HEK293 (cell line): Measurements from ENCODE around the gene ANO6.
A peak's percentile ranks its signal among the peaks of the same experiment; 100 is the strongest.

Source experiments
- CTCF ChIA-PET: fragments of 350-600 bp; formaldehyde crosslinking; extraction: SDS; loops from one replicate; lab custom pipeline; 2021; ENCODE audit warnings: antibody characterized with exemption; lab: Yijun Ruan, JAX
- POLR2A ChIA-PET: fragments of 300-600 bp; formaldehyde crosslinking; extraction: SDS; loops from one replicate; lab custom pipeline; 2020; ENCODE audit warnings: antibody characterized with exemption, inconsistent platforms; lab: Yijun Ruan, JAX
- H3K27ac ChIP-seq: fragments of 200-500 bp; sonication (Bioruptor generic); 2 replicates; pipeline ENCODE4 v1.5.1; 2014; ENCODE audit warnings: low read depth, low read length, control low read depth, inconsistent platforms; ENCODE audit errors: extremely low read depth
- H3K36me3 ChIP-seq, 2 experiments: fragments of 200-500 bp in 1 of 2; sonication (Bioruptor generic) in 1 of 2; 1 replicate in 1 of 2; 2 replicates in 1 of 2; pipeline ENCODE4 v1.5.1; 2014 to 2017; ENCODE audit warnings: inconsistent platforms in 2 of 2, low read length in 2 of 2; ENCODE audit not compliant: control insufficient read depth in 2 of 2, insufficient read depth in 1 of 2
- H3K4me1 ChIP-seq: fragments of 200-500 bp; sonication (Bioruptor generic); 2 replicates; pipeline ENCODE4 v1.5.1; 2014; ENCODE audit warnings: mild to moderate bottlenecking, low read length, inconsistent platforms; ENCODE audit not compliant: control insufficient read depth, insufficient read depth
- H3K4me3 ChIP-seq: 2 replicates; pipeline ENCODE4 v1.5.1; 2011; ENCODE audit warnings: low read depth, mild to moderate bottlenecking, control low read depth, low read length, moderate library complexity
- H3K9me3 ChIP-seq: fragments of 200-500 bp; sonication (Bioruptor generic); 2 replicates; pipeline ENCODE4 v1.5.1; 2014; ENCODE audit warnings: low read depth, low read length, inconsistent platforms; ENCODE audit not compliant: control insufficient read depth, insufficient read depth
- GFI1B ChIP-seq: fragments of 450-650 bp; formaldehyde crosslinking; IDR thresholded peaks from 2 replicates; pipeline ENCODE4 v1.5.1; 2016; ENCODE audit warnings: missing biosample characterization, missing genetic modification characterization
- HOXA7 ChIP-seq: sonication (generic); formaldehyde crosslinking; IDR thresholded peaks from 2 replicates; pipeline ENCODE4 v1.8.1; 2022; ENCODE audit warnings: missing genetic modification reagents, borderline replicate concordance
- KLF1 ChIP-seq: fragments of 450-650 bp; formaldehyde crosslinking; IDR thresholded peaks from 2 replicates; pipeline ENCODE4 v1.5.1; 2016; ENCODE audit warnings: missing biosample characterization, missing genetic modification characterization
- KLF10 ChIP-seq: fragments of 450-650 bp; IDR thresholded peaks from 2 replicates; pipeline ENCODE4 v1.5.1; 2018; ENCODE audit warnings: missing biosample characterization, mild to moderate bottlenecking, missing genetic modification characterization
- KLF17 ChIP-seq: fragments of 450-650 bp; formaldehyde crosslinking; IDR thresholded peaks from 2 replicates; pipeline ENCODE4 v1.5.1; 2016; ENCODE audit warnings: missing biosample characterization, missing genetic modification characterization
- OVOL3 ChIP-seq: fragments of 450-650 bp; formaldehyde crosslinking; IDR thresholded peaks from 2 replicates; pipeline ENCODE4 v1.5.1; 2016; ENCODE audit warnings: missing biosample characterization, missing genetic modification characterization
- SETDB1 ChIP-seq: IDR thresholded peaks from one replicate; pipeline ENCODE4 v1.6.1; 2017; ENCODE audit warnings: mild to moderate bottlenecking, low read length, moderate library complexity, mixed read lengths; ENCODE audit not compliant: insufficient read length
- WT1 ChIP-seq: fragments of 450-650 bp; formaldehyde crosslinking; IDR thresholded peaks from 2 replicates; pipeline ENCODE4 v1.5.1; 2016; ENCODE audit warnings: missing biosample characterization, missing genetic modification characterization
- ZBTB10 ChIP-seq: fragments of 450-650 bp; formaldehyde crosslinking; IDR thresholded peaks from 2 replicates; pipeline ENCODE4 v1.5.1; 2016; ENCODE audit warnings: missing biosample characterization, missing genetic modification characterization
- ZBTB48 ChIP-seq: fragments of 450-650 bp; formaldehyde crosslinking; IDR thresholded peaks from 2 replicates; pipeline ENCODE4 v1.5.1; 2016; ENCODE audit warnings: missing biosample characterization, missing genetic modification characterization
- ZFP3 ChIP-seq: fragments of 450-650 bp; formaldehyde crosslinking; IDR thresholded peaks from 2 replicates; pipeline ENCODE4 v1.5.1; 2016; ENCODE audit warnings: low read depth, missing biosample characterization, missing genetic modification characterization
- ZNF112 ChIP-seq: fragments of 450-650 bp; formaldehyde crosslinking; IDR thresholded peaks from 2 replicates; pipeline ENCODE4 v1.5.0; 2017; ENCODE audit warnings: missing biosample characterization, missing genetic modification characterization
- ZNF133 ChIP-seq: fragments of 450-650 bp; formaldehyde crosslinking; IDR thresholded peaks from 2 replicates; pipeline ENCODE4 v1.5.1; 2016; ENCODE audit warnings: missing biosample characterization, missing genetic modification characterization
- ZNF221 ChIP-seq: fragments of 450-650 bp; formaldehyde crosslinking; IDR thresholded peaks from 2 replicates; pipeline ENCODE4 v1.5.1; 2017; ENCODE audit warnings: missing biosample characterization, missing genetic modification characterization, borderline replicate concordance
- ZNF223 ChIP-seq: fragments of 450-650 bp; formaldehyde crosslinking; IDR thresholded peaks from 2 replicates; pipeline ENCODE4 v1.5.1; 2016; ENCODE audit warnings: missing biosample characterization, missing genetic modification characterization
- ZNF266 ChIP-seq: fragments of 450-650 bp; formaldehyde crosslinking; IDR thresholded peaks from 2 replicates; pipeline ENCODE4 v1.5.1; 2016; ENCODE audit warnings: missing biosample characterization, missing genetic modification characterization, low read depth
- ZNF362 ChIP-seq: fragments of 450-650 bp; formaldehyde crosslinking; IDR thresholded peaks from 2 replicates; pipeline ENCODE4 v1.5.1; 2016; ENCODE audit warnings: missing biosample characterization, missing genetic modification characterization
- ZNF398 ChIP-seq: fragments of 450-650 bp; formaldehyde crosslinking; IDR thresholded peaks from 2 replicates; pipeline ENCODE4 v1.5.1; 2017; ENCODE audit warnings: missing biosample characterization, missing genetic modification characterization
- ZNF473 ChIP-seq: fragments of 450-650 bp; formaldehyde crosslinking; IDR thresholded peaks from 2 replicates; pipeline ENCODE4 v1.5.1; 2017; ENCODE audit warnings: missing biosample characterization, missing genetic modification characterization
- ZNF521 ChIP-seq: fragments of 450-650 bp; formaldehyde crosslinking; IDR thresholded peaks from 2 replicates; pipeline ENCODE4 v1.5.1; 2017; ENCODE audit warnings: missing biosample characterization, mild to moderate bottlenecking, missing genetic modification characterization
- ZNF548 ChIP-seq: fragments of 450-650 bp; formaldehyde crosslinking; IDR thresholded peaks from 2 replicates; pipeline ENCODE4 v1.5.1; 2016; ENCODE audit warnings: missing biosample characterization, missing genetic modification characterization
- ZNF555 ChIP-seq: fragments of 450-650 bp; formaldehyde crosslinking; conservative IDR thresholded peaks from 2 replicates; pipeline ENCODE4 v1.5.1; 2017; ENCODE audit warnings: missing biosample characterization, mild to moderate bottlenecking, missing genetic modification characterization, inconsistent platforms
- ZNF585B ChIP-seq: fragments of 450-650 bp; formaldehyde crosslinking; IDR thresholded peaks from 2 replicates; pipeline ENCODE4 v1.5.1; 2016; ENCODE audit warnings: missing biosample characterization, missing genetic modification characterization
- ZNF747 ChIP-seq: fragments of 450-650 bp; formaldehyde crosslinking; IDR thresholded peaks from 2 replicates; pipeline ENCODE4 v1.5.1; 2016; ENCODE audit warnings: missing biosample characterization, missing genetic modification characterization
- ZNF776 ChIP-seq: fragments of 450-650 bp; formaldehyde crosslinking; IDR thresholded peaks from 2 replicates; pipeline ENCODE4 v1.5.0; 2017; ENCODE audit warnings: missing biosample characterization, missing genetic modification characterization, borderline replicate concordance
- ZNF791 ChIP-seq: fragments of 450-650 bp; formaldehyde crosslinking; IDR thresholded peaks from 2 replicates; pipeline ENCODE4 v1.5.1; 2016; ENCODE audit warnings: missing biosample characterization, missing genetic modification characterization
- ZNF843 ChIP-seq: fragments of 450-650 bp; formaldehyde crosslinking; IDR thresholded peaks from 2 replicates; pipeline ENCODE4 v1.5.1; 2016; ENCODE audit warnings: missing biosample characterization, missing genetic modification characterization
- ZSCAN23 ChIP-seq: fragments of 450-650 bp; formaldehyde crosslinking; IDR thresholded peaks from 2 replicates; pipeline ENCODE4 v1.5.1; 2016; ENCODE audit warnings: missing biosample characterization, missing genetic modification characterization

The ANO6 gene

GRCh38 chr12:45478931-45479330, 263.0 kb downstream of the ANO6 start:
- Histone ChIP-seq H3K4me3 (no peak overlapping the region), H3K9me3 (no peaks in the 10 kb centered on the region), H3K27ac (no peak overlapping the region), H3K4me1 (no peaks in the 10 kb centered on the region)
- ChIA-PET CTCF (interaction anchor here (0.7 kb wide), 1 partner anchor 14 kb away, joined by 4 read pairs; no protein-coding TSS in a partner anchor), POLR2A (no interaction called here)
- no peak for TF ChIP-seq ZNF473
- no peak for TF ChIP-seq ZBTB48 (tag by site-specific recombination)
- TF ChIP-seq KLF17 (tag by site-specific recombination) = no peak
- no peak for TF ChIP-seq ZNF266 (tag by site-specific recombination)
- TF ChIP-seq ZNF776 (tag by site-specific recombination) = no peak
- TF ChIP-seq ZNF548 (tag by site-specific recombination) = no peak
- no peak for TF ChIP-seq WT1
- TF ChIP-seq SETDB1 = peak; percentile 62
- peak; percentile 93 for TF ChIP-seq ZNF791 (tag by site-specific recombination)
- no peak for TF ChIP-seq ZBTB10 (tag by site-specific recombination)
- TF ChIP-seq ZNF223 (tag by site-specific recombination) = no peak
- TF ChIP-seq, all 188 proteins: peak for 2
- no peaks in the 10 kb centered on the region for H3K36me3 ChIP-seq

GRCh38 chr12:45481746-45482145, 265.9 kb downstream of the ANO6 start:
- POLR2A ChIA-PET = no interaction called here
- CTCF ChIA-PET = interaction anchor here (0.6 kb wide), 1 partner anchor 54 kb away, joined by 3 read pairs; no protein-coding TSS in a partner anchor

More at GRCh38 chr12:45481746-45482145, 265.9 kb downstream of the ANO6 start:
- no peaks in the 10 kb centered on the region for H3K9me3 ChIP-seq
- H3K4me3 ChIP-seq = no peak overlapping the region
- TF ChIP-seq ZNF112 (no peak), ZNF362 (tag by site-specific recombination) (no peak), ZNF221 (tag by site-specific recombination) (no peak), ZSCAN23 (tag by site-specific recombination) (no peak), GFI1B (tag by site-specific recombination) (no peak), ZNF555 (tag by site-specific recombination) (no peak), ZNF133 (tag by site-specific recombination) (no peak), KLF10 (no peak), ZNF747 (tag by site-specific recombination) (no peak), OVOL3 (tag by site-specific recombination) (no peak), HOXA7 (CRISPR knock-in tag) (no peak), ZNF521 (no peak), KLF1 (tag by site-specific recombination) (no peak), ZNF843 (no peak), ZFP3 (tag by site-specific recombination) (no peak), ZBTB48 (tag by site-specific recombination) (no peak), ZNF398 (tag by site-specific recombination) (no peak), ZNF585B (no peak)
- no peaks in the 10 kb centered on the region for H3K4me1 ChIP-seq
- no peak overlapping the region for H3K27ac ChIP-seq
- no peaks in the 10 kb centered on the region for H3K36me3 ChIP-seq
